HS-27A (cell line): ENCODE results near the gene CRYBB2.
"Not testable (repeated sequence)": the region's sequence is repeated elsewhere in the genome, so short reads cannot be mapped to it uniquely, and the experiment has no call there.

Experiments
- DNase-seq: peaks from one replicate; pipeline ENCODE4 v3.0.0-alpha.2; 2012; ENCODE audit warnings: low read depth, missing footprints

The CRYBB2 gene

DNA sequence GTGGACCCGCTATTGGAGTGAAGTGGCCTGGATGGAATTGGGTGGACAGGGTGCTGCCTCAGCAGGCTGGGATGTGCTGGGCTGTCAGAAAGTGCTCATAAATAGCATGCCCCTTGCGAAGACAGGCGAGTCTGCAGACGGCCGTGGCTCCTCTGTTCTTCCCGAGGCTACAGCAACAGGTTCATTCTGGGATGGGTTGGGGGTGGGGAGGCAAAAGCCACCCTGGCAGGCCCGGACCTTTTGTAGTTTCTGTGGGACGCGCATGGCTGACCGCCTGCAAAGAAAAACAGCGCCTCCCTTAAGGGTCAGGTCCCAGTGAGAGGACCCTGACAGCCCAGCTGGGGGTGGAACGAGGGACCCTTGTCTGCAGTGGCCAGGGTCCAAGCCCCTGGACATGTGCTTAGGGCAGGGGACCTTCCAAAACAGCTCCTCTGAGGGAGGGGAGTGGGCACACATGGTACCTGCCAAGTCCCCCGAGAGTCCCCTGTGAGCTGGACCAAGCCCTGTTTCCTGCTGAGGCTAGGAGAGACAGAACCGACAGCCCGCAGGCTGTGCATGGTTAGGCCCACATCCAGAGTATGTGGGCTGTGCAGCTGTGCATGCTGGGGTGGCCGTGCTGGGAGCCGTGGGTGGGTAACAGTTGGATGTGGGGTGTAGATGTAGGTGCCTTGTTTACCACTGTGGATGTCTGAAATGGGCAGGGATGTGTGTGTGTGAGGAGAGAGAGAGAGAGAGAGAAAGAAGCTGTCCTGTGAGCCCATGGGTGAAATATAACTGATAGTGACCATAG, 19.5 kb upstream of the CRYBB2 start, which contains the start of gene CRYBB3:
Gene CRYBB3 (plus strand): TSS at position 128 of the 790 bp plus-strand sequence. CDS start 1,539 bp downstream, outside the sequence.
- DNase-seq, result no peak

DNA sequence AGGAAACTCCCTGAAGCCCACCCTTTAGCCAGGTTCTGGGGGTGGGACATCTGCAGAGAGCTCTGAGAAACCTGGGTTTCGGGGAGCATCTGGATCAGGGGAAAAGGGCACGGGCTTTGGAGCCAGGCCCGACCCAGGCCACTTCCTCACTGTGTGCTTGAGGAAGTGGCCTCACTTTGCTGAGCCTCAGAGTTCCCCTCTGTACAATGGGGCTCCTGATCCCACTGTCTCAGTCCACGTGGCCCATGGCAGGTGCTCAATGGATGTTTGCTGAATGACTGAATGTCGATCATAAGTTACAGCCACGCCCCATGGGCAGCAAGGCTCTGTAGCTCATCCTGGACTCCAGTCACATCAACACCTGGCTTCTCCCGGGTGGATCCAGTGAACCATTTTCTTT, 18.5 kb upstream of the CRYBB2 start:
- no peak for DNase-seq

DNA sequence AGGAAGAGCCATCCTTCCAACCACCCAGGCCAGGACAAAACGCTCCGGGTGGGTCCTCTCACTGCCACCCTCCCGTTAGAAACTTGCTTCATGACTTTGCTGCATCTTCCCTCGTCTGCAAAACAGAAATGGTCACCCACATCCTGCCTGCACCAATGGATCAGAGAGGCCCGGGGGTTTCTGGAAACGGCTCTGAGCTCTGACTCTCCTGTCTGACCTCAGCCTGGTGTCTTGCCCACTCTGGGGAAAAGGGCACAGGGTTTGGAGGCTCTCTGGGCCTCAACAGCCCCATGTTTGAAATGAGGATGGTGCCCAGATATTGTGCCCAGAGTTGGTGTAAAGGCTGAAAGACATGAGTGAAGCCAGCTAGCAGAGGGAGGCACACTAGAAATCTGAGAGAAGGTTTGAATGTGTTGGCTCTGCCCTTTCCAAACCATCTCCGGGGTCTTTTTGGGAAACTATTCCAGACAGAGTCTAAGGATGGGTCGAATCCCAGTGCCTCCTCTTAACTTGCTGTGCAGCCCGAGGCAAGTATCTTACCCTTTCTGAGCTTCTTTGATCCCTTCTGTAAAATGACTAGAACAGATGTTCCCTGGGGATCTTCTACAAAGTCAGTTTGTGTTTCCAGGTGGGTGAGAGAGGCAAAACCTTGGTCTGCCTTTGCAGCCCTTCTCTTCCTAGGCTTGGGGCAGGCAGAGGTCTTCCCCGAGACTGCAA, 17.7 kb upstream of the CRYBB2 start:
- DNase-seq, result no peak

DNA sequence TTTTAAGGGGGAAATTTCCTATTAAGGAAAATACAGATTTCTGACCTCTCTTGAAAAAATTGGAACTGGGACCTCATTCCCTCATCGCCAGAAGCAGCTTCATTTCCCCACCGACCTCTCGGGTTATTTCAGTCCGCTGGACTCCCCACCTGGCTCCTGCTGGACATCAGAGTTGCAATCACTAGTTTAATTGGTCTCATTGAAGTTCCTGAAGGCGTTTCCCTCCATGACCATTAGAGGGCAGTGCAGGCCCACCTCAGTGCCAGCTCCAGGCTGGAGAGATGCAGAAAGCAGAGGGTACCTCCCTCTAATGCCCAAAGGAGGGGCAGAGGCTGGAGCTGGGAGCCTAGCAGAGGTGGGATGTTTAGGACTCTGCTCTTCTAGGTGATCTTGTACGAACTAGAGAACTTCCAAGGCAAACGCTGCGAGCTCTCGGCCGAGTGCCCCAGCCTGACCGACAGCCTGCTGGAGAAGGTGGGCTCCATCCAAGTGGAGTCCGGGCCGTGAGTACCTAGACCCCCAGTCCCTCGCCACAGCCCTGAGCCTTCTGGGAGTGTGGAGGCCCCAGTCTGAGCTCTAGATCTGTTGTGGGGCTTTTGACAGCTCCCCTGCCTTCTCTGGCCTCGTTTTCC, 17.0 kb upstream of the CRYBB2 start:
- peak; percentile 7 for DNase-seq

DNA sequence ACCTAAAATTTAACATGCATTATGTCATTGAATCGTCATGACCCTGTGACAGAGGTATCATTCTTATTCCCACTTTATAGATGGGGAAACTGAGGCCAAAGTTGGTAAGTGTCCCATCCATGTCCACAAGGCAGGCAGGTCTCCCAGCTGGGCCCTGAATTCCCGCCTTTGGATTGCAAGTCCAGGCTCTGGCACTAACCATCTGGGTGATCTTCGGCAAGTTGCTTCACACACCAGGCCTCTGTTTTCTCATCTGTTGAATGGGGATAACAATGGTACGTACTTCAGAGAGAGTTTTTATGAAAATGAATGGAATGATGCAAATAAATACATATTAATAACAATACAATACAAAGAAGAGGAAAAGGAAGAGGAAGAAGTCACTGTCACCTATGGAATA, 16.4 kb upstream of the CRYBB2 start:
- no peak for DNase-seq

DNA sequence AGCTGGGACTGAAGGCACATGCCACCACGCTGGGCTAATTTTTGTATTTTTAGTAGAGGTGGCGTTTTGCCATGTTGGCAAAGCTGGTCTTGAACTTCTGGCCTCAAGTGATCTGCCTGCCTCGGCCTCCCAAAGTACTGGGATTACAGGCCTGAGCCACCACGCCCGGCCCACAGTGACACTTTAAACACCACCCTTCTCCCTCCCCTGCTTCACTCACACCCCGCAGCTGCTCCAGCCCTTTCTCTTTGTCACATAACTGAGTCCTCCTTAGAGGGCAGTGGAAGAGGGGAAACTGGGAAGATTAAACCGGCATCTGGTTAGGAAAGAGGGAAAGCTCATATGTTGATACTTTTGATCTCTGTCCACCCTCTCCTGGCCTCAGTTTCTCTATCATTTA, 14.9 kb upstream of the CRYBB2 start:
- not testable (repeated sequence) for DNase-seq

DNA sequence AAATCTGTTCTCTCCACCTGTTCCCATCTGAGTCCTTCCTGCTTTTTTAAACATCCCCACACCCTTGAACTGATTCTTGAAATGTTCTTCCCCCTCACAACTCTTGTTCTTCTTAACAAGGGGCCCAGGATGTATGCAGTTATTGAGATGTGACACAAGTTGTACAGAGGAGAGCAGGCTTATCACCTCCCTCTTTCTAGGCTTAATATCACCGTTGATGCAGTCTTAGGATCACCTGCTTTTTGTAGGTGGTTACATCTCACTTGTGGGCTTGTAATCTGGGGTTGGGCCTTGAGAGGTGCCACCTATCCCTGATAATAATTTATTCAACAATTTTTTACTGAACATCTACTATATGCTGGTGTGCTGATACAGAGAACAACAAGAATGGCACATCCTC, 13.6 kb upstream of the CRYBB2 start:
- no peak for DNase-seq

DNA sequence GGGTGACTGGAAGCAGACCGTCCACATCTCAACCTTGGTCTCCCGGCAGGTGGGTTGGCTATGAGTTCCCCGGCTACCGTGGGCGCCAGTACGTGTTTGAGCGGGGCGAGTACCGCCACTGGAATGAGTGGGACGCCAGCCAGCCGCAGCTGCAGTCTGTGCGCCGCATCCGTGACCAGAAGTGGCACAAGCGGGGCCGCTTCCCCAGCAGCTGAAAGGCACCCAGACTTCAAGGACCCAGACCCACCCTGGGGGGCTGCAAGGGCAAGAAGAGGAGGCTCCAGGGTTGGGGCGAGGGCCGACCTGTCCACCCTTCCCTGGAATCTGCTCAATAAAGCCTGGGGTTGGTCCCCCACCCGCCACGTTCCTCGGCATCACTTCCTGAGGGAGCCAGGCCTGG, 12.4 kb upstream of the CRYBB2 start:
- no peak for DNase-seq

DNA sequence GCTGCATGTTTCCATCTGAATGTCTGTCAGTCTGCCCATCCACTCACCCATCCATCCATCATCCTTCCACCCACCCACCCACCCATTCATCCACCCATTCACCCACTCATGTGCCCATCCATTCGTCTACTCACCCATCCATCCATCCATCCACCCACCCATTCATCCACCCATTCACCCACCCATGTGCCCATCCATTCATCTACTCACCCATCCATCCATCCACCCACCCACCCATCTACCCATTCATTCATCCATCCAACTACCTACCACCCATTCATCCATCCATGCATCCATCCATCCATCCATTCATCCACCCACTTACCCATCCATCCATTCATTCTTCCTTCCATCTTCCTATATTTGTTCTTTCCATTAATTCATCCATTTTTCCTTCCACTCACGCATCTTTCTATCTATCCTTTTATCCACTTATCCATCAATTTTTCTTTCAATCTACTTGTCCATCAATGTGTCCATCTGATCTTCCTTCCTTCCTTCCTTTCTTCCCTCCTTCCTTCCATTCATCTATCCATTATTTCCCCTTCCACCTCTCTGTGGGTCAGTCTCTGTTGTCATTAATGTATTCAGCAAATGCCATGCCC, 11.8 kb upstream of the CRYBB2 start:
- DNase-seq, result no peak

DNA sequence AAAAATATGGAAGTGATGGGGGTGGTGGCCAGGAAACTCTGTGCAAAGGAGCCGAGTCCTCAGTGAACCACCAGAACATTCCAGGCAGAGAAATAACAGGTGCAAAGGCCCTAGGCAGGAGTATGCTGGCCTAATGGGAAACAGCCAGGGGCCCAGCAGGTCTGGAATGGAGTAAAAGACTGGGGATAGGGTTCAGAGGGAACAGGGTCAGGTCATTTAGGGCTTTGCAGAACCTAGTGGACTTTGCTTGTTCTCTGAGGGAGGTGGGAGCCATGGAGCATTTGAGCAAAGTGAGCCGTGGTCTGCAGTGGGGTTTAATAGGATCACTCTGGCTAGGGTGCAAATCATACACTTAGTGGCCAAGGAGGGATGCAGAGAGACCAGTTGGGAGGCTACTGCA, 11.1 kb upstream of the CRYBB2 start:
- no peak for DNase-seq

DNA sequence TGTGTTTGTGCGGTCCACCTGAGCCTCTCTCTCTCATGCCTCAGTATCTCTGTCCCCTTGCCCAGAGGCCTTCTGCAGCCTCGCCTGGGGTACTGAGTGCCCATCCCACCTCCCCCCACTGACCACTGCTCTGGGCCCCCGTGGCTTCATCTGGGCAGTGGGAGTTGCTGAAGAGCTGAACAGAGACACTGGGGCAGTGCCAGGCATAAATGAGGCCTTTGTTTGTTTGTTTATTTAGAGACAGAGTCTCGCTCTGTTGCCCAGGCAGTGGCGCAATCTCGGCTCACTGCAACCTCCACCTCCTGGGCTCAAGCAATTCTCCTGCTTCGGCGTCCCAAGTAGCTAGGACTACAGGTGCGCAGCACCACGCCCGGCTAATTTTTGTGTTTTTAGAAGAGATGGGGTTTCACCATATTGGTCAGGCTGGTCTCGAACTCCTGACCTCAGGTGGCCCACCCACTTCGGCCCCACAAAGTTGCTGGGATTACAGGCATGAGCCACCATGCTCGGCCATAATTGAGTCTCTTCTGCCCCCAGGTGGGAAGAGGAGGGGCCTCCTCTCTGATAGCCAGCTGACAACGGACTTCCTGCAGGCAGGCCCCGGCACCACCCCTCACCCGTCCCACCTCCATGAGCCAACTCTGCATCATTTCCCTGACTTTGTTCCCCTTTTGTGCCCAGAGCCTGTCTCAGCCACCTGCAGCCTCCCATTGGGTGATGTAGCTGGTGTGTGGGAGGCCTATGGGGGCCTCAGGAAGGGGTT, 10.5 kb upstream of the CRYBB2 start:
- DNase-seq, result no peak

DNA sequence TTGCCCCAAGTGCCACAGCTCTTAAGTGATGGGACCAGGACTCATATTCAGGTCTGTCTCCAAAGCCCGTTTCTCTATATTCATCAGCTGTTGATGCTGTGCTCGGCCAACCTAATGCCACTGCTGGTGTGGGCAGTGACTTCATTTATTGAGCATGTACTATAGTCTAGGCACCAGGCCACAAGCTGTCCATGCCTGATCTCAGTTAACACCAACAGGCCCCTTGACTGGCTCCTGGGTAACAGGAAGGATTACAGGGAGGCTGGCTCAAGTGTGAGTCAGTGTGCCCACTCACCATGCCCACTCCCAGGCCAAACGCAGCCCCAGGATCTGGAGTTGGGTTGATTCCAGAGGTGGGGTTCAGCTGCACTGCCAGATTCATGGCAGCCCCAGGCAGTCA, 8.6 kb upstream of the CRYBB2 start:
- DNase-seq, result no peak

DNA sequence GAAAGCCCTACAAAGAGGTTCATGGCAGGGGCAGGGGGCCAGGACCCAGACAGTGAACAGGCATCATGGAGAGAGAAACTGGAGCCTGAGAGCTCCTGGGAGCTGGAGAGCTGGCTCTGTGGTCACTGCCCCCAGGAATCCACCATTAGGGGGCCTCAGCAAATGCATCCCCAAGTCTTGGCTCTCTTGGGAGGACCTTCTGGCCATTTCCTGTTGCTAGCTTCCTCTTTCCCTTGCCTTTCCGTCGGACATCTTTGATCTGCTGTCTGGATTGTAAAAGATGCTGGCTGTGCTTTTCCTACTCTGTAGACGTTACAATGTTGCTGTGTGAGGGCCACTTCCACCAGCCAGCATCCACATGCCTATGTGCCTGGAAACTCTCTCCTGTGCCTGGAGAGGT, 7.1 kb upstream of the CRYBB2 start:
- DNase-seq, result no peak

DNA sequence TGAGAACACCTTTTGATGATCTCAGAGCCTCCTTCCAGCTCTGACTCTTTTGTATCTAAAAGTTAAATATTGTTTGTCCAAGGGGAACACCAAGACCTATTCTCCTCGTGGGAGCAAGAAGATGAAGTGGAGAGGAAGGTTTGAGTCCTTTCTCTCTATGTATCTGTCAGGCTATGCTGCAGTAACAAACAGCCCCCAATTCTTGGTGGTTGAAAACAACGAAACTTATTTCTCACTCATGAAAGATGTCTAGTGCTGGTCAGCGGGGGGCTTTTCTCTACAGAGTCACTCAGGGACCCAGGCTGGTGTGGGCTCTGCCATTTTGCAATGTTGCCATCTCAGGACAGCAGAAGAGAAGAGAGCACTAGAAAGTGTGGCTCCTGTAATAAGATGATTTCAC, 6.2 kb upstream of the CRYBB2 start:
- DNase-seq, result no peak

DNA sequence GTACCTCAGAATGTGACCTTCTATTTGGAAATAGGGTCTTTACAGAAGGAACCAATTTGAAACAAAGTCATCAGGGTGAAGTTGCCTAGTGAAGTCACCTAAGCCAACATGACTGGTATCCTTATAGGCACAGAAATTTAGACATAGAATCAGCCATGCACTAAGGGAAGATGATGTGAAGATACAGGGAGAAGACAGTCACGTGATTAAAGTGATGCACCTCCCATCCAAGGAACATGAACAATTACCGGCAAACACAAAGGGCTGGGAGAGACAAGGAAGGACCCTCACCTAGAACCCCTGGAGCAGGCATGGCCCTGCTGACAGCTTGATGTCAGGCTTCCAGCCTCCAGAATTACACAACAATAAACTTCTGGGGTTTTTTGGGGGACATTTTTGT, 3.2 kb upstream of the CRYBB2 start:
- DNase-seq, result no peak

DNA sequence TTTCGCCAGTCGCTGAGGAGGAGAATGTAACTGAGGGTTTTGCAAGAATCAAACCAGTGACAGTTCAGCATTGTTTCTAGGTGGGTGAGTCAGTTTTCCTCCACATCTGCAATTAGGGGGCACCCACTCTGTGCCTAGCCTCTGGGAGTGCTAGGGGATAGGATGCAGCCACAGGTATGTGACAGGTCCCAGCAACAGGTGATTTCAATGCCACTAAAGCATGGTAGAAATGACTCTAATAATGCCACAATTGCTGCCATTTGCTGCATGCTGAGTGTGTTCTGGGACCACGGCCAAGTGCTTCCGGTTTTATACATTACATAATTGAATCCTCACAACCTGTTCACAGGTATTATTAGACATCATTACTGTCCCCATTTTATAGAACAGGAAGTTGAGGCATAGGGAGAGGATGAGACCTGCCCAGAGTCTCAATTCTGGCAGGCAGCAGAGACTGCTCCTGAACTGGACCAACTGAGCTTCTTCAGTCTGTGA, 556 bp downstream of the CRYBB2 start:
- DNase-seq, result no peak

DNA sequence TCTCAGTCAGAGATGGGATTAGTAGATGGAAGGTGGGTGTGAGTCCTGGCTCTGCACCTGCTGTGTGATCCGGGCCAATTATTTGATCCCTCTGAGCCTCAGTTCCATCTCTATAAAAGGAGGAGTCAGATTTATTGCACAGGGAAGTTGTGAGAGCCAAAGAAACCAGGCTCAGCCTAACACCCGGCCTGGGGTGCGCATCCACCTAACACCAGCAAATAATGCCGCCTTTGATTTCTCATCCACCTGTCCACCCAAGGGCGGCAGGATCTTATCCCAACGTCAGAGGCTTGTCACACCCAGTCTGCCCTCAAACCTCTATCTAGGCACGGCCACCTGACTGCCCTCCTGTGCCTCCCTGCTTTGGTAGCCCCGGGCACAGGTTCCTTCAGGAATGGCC, 2.4 kb downstream of the CRYBB2 start:
- DNase-seq, result no peak

DNA sequence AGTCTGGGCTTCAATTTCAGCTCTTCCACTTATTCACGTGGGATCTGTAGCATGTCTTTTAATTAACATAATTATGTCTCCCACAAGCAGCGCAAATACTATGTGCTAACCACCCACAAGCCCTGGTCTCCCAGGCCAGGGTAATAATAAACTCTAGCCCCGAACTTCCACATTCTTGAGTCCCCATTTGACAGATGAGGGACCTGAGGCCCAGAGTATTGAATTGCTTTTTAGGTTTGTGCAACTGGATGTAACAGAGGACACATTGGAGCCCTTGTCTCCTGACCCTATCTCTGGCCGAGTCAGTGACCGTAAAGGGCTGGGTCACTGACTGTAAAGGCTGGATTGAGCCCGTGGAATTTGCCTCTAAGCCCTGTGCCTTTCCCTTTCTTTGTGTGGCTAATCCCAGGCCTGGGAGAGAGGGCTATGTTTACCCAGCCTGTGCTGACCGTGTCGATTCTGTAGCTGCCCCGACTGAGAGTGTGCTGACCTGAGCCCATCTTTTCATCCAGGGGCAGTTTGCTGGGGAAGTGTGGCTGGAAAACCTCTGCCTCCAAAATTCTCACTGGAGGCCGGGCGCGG, 3.9 kb downstream of the CRYBB2 start:
- no peak for DNase-seq

DNA sequence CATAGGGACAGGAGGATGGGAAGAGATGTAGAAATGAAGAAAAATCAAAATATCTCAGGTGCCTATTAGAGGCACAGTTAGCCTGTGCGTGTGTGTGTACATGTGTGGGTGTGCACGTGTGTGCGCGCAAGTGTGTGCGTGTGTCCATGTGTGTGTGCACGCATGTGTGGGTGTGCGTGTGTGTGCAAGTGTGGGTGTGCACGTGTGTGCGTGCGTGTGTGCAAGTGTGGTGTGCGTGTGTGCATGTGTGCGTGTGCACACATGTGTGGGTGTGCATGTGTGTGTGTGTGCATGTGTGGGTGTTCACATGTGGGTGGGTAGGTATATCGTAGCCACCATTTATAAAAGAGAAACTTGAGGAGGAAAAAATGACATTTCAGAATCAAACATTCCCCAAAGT, 9.4 kb downstream of the CRYBB2 start:
- DNase-seq, result no peak

DNA sequence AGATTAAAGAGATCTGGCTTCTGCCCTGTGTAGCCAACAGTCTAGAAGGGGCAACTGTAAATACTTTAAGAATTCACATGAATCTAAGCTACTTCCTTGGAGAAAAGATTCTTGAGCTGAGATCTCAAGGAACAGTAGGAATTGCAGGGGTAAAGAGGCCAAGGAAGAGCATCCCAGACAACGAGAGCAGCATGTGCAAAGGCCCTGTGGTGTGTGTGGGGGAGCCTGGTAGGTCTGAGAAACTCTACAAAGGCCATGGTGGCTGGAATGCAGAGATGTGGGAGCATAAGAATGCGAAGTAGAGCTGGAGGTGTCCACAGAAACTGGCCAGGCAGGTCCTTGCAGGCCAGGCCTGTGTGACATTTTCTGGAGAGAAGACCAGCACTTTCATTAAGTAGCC, 11.3 kb downstream of the CRYBB2 start:
- not testable (repeated sequence) for DNase-seq

DNA sequence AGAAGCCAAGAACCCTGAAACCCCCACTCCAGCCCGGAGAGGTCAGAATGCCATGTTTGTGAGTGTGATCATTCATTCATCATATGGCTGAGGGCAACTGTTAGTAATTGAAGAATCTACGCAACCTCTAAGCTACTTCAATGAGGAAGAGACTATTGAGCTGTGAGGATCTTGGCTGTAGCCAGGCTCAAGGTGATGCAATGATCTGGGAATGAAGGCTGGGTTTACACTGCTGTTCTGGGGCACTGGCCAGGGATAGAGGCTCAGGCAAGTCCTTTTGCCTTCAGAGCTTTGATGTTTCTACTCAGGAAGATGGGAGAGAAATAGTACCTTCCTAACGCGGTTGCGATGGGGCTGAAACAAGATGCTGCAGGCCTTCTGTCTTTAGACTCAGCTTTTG, 12.9 kb downstream of the CRYBB2 start:
- DNase-seq, result no peak
